HepG2 (cell line): Measurements from ENCODE around the gene USF2. TPM values are rescaled to one million over a fixed set of nuclear protein-coding genes. Genes with fewer than 3 reads are reported as not detected.
A peak's percentile ranks its signal among the peaks of the same experiment; 100 is the strongest.

Experiments
- AGO2 ChIP-seq: fragments of 200-400 bp; formaldehyde crosslinking; optimal IDR thresholded peaks from 2 replicates; pipeline ENCODE3; 2017; ENCODE audit warnings: mild to moderate bottlenecking, low read depth, low read length, moderate library complexity
- FLYWCH1 ChIP-seq: sonication (generic); formaldehyde crosslinking; IDR thresholded peaks from 2 replicates; pipeline ENCODE4 v1.8.1; 2023; ENCODE audit warnings: mild to moderate bottlenecking, missing genetic modification reagents
- GATAD1 ChIP-seq: IDR thresholded peaks from 2 replicates; pipeline ENCODE4 v1.6.1; 2016; ENCODE audit warnings: missing genetic modification reagents, missing compliant biosample characterization
- HDAC2 ChIP-seq: sonication (generic); formaldehyde crosslinking; IDR thresholded peaks from 2 replicates; pipeline ENCODE4 v1.4.0; 2020; ENCODE audit warnings: missing genetic modification reagents
- MZF1 ChIP-seq: sonication (generic); formaldehyde crosslinking; IDR thresholded peaks from 2 replicates; pipeline ENCODE4 v1.8.1; 2023; ENCODE audit warnings: mild to moderate bottlenecking, missing genetic modification reagents, borderline replicate concordance
- NCOA1 ChIP-seq: sonication (generic); formaldehyde crosslinking; IDR thresholded peaks from 2 replicates; pipeline ENCODE4 v1.9.0; 2021; ENCODE audit warnings: missing genetic modification reagents
- NR2F6 ChIP-seq, 2 experiments: IDR thresholded peaks; 2 replicates each; pipeline ENCODE4 v1.6.1; 2016; ENCODE audit warnings: antibody characterized with exemption in 1 of 2, mild to moderate bottlenecking in 1 of 2
- RAD21 ChIP-seq: fragments of 450-650 bp; formaldehyde crosslinking; IDR thresholded peaks from 2 replicates; pipeline ENCODE4 v1.5.0; 2020; ENCODE audit warnings: mild to moderate bottlenecking
- REXO4 ChIP-seq: sonication (generic); formaldehyde crosslinking; IDR thresholded peaks from 2 replicates; pipeline ENCODE4 v1.8.0; 2022; ENCODE audit warnings: missing genetic modification reagents, mild to moderate bottlenecking, borderline replicate concordance
- RNF2 ChIP-seq: fragments of 450-650 bp; conservative IDR thresholded peaks from 2 replicates; pipeline ENCODE4 v1.6.1; 2016; ENCODE audit warnings: low read depth
- SOX6 ChIP-seq, 2 experiments: fragments of 450-650 bp in 1 of 2; sonication (generic) in 1 of 2; formaldehyde crosslinking in 1 of 2; IDR thresholded peaks; 2 replicates each; pipeline versions ENCODE4 v1.4.0 to v1.6.1; 2017 to 2020; ENCODE audit warnings: antibody characterized with exemption in 1 of 2, mild to moderate bottlenecking in 1 of 2, missing genetic modification reagents in 1 of 2
- TBP ChIP-seq: sonication (generic); formaldehyde crosslinking; IDR thresholded peaks from 2 replicates; pipeline ENCODE4 v1.5.0; 2020; ENCODE audit warnings: missing genetic modification reagents
- YEATS4 ChIP-seq: sonication (generic); formaldehyde crosslinking; IDR thresholded peaks from 2 replicates; pipeline ENCODE4 v1.4.0; 2020; ENCODE audit warnings: missing genetic modification reagents, borderline replicate concordance
- ZFP36L2 ChIP-seq: sonication (generic); formaldehyde crosslinking; IDR thresholded peaks from 2 replicates; pipeline ENCODE4 v1.4.0; 2020; ENCODE audit warnings: missing genetic modification reagents
- ZMYM4 ChIP-seq: sonication (generic); formaldehyde crosslinking; IDR thresholded peaks from 2 replicates; pipeline ENCODE4 v1.8.1; 2023; ENCODE audit warnings: mild to moderate bottlenecking, missing genetic modification reagents
- ZNF235 ChIP-seq: sonication (generic); formaldehyde crosslinking; IDR thresholded peaks from 2 replicates; pipeline ENCODE4 v1.8.1; 2023; ENCODE audit warnings: mild to moderate bottlenecking, missing genetic modification reagents, borderline replicate concordance
- ZNF292 ChIP-seq: sonication (generic); formaldehyde crosslinking; IDR thresholded peaks from 2 replicates; pipeline ENCODE4 v1.8.1; 2022; ENCODE audit warnings: mild to moderate bottlenecking, low read depth, missing genetic modification reagents, borderline replicate concordance
- ZSCAN29 ChIP-seq: sonication (generic); formaldehyde crosslinking; conservative IDR thresholded peaks from 2 replicates; pipeline ENCODE4 v1.4.0; 2020; ENCODE audit warnings: mild to moderate bottlenecking, missing genetic modification reagents
- ZSCAN31 ChIP-seq: sonication (generic); formaldehyde crosslinking; IDR thresholded peaks from 2 replicates; pipeline ENCODE4 v1.5.0; 2020; ENCODE audit warnings: low read depth, mild to moderate bottlenecking, missing genetic modification reagents
- polyA plus RNA-seq, 8 experiments: library from polyadenylated mRNA; depleted of rRNA in 3 of 8; stranded (reverse) in 7 of 8; unstranded in 1 of 8; fragments of >200 nt; fragmentation: Illumina TruSeq in 4 of 8; extraction: Trizol in 4 of 8; gene quantifications; 2 replicates each; pipeline versions ENCODE4 v1.2.1 to v1.2.3, GENCODE V29; 2011 to 2016; ENCODE audit warnings: low read depth in 4 of 8, missing spikeins in 1 of 8, mixed read lengths in 1 of 8; ENCODE audit not compliant: insufficient read depth in 1 of 8
- total RNA-seq, 5 experiments: library from RNA; depleted of rRNA; stranded (reverse); fragments of >200 nt; fragmentation: Illumina TruSeq; extraction: Trizol; gene quantifications; 2 replicates each; pipeline ENCODE4 v1.2.3, GENCODE V29; 2016; ENCODE audit warnings: low read depth in 1 of 5
- TF ChIP-seq, protein P1 (sequence below): sonication (generic); formaldehyde crosslinking; IDR thresholded peaks from 2 replicates; pipeline ENCODE4 v1.4.0; 2020; ENCODE audit warnings: mild to moderate bottlenecking, missing genetic modification reagents
- TF ChIP-seq, protein P2 (sequence below): sonication (generic); formaldehyde crosslinking; IDR thresholded peaks from 2 replicates; pipeline ENCODE4 v1.4.0; 2020; ENCODE audit warnings: missing genetic modification reagents, borderline replicate concordance
- TF ChIP-seq, protein P3 (sequence below): IDR thresholded peaks from 2 replicates; pipeline ENCODE4 v1.6.1; 2016; ENCODE audit warnings: low read depth, borderline replicate concordance
- TF ChIP-seq, protein P4 (sequence below): sonication (generic); formaldehyde crosslinking; IDR thresholded peaks from 2 replicates; pipeline ENCODE4 v1.5.0; 2020; ENCODE audit warnings: missing genetic modification reagents
- TF ChIP-seq, protein P5 (sequence below): sonication (generic); formaldehyde crosslinking; IDR thresholded peaks from 2 replicates; pipeline ENCODE4 v1.9.0; 2022; ENCODE audit warnings: missing genetic modification reagents, mild to moderate bottlenecking, borderline replicate concordance

The USF2 gene
- total and polyA plus RNA-seq, 2 of the 13 experiments (the other 11 are each of a cell fraction or from before 2014, with no cell fraction given), result 54.9 to 106 TPM

DNA sequence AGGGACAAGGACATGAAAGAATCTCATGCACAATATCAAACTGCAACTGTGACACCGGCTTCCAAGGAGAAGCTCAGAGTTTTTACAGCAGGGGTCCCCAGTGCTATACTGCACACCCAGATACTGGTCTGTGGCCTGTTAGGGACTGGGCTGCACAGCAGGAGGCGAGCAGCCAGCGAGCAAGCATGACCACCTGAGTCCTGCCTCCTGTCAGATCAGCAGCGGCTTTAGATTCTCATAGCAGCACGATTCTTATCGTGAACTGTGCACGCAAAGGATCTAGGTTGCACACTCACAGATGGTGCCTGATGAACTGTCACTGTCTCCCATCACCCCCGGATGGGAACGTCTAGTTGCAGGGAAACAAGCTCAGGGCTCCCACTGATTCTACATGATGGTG is 47.1 kb downstream of the USF2 start (continued):
- TF ChIP-seq, protein P1, sequence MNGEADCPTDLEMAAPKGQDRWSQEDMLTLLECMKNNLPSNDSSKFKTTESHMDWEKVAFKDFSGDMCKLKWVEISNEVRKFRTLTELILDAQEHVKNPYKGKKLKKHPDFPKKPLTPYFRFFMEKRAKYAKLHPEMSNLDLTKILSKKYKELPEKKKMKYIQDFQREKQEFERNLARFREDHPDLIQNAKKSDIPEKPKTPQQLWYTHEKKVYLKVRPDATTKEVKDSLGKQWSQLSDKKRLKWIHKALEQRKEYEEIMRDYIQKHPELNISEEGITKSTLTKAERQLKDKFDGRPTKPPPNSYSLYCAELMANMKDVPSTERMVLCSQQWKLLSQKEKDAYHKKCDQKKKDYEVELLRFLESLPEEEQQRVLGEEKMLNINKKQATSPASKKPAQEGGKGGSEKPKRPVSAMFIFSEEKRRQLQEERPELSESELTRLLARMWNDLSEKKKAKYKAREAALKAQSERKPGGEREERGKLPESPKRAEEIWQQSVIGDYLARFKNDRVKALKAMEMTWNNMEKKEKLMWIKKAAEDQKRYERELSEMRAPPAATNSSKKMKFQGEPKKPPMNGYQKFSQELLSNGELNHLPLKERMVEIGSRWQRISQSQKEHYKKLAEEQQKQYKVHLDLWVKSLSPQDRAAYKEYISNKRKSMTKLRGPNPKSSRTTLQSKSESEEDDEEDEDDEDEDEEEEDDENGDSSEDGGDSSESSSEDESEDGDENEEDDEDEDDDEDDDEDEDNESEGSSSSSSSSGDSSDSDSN (CRISPR knock-in tag), result no peak
- no peak for TF ChIP-seq TBP (CRISPR knock-in tag)
- TF ChIP-seq, protein P2, sequence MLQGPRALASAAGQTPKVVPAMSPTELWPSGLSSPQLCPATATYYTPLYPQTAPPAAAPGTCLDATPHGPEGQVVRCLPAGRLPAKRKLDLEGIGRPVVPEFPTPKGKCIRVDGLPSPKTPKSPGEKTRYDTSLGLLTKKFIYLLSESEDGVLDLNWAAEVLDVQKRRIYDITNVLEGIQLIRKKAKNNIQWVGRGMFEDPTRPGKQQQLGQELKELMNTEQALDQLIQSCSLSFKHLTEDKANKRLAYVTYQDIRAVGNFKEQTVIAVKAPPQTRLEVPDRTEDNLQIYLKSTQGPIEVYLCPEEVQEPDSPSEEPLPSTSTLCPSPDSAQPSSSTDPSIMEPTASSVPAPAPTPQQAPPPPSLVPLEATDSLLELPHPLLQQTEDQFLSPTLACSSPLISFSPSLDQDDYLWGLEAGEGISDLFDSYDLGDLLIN (CRISPR knock-in tag), result no peak
- no peak for TF ChIP-seq AGO2
- TF ChIP-seq, protein P3, sequence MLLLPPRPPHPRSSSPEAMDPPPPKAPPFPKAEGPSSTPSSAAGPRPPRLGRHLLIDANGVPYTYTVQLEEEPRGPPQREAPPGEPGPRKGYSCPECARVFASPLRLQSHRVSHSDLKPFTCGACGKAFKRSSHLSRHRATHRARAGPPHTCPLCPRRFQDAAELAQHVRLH (CRISPR knock-in tag), result no peak
- TF ChIP-seq, protein P4, sequence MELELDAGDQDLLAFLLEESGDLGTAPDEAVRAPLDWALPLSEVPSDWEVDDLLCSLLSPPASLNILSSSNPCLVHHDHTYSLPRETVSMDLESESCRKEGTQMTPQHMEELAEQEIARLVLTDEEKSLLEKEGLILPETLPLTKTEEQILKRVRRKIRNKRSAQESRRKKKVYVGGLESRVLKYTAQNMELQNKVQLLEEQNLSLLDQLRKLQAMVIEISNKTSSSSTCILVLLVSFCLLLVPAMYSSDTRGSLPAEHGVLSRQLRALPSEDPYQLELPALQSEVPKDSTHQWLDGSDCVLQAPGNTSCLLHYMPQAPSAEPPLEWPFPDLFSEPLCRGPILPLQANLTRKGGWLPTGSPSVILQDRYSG (CRISPR knock-in tag), result no peak
- no peak for TF ChIP-seq GATAD1 (CRISPR knock-in tag)
- TF ChIP-seq RNF2, result no peak
- no peak for TF ChIP-seq REXO4 (CRISPR knock-in tag)
- no peak for TF ChIP-seq ZFP36L2 (CRISPR knock-in tag)
- TF ChIP-seq NCOA1, result 0 out of 2 replicates have a peak, but pooled peaks have one; percentile 1
- TF ChIP-seq YEATS4 (CRISPR knock-in tag), result no peak
- no peak for TF ChIP-seq NR2F6 (IDR thresholded peaks at IDR 0.05)
- TF ChIP-seq NR2F6 (CRISPR knock-in tag; IDR thresholded peaks at IDR 0.05), result no peak; the same call in 1 of the 2 replicates
- peak; percentile 81 for TF ChIP-seq RAD21 (CRISPR knock-in tag)
- 0 out of 2 replicates have a peak, but pooled peaks have one; percentile 34 for TF ChIP-seq ZSCAN29 (CRISPR knock-in tag)
- TF ChIP-seq MZF1 (CRISPR knock-in tag), result no peak
- no peak for TF ChIP-seq FLYWCH1 (CRISPR knock-in tag)
- peak; percentile 30; the same call in 1 of the 2 replicates for TF ChIP-seq ZSCAN31
- TF ChIP-seq, protein P5, sequence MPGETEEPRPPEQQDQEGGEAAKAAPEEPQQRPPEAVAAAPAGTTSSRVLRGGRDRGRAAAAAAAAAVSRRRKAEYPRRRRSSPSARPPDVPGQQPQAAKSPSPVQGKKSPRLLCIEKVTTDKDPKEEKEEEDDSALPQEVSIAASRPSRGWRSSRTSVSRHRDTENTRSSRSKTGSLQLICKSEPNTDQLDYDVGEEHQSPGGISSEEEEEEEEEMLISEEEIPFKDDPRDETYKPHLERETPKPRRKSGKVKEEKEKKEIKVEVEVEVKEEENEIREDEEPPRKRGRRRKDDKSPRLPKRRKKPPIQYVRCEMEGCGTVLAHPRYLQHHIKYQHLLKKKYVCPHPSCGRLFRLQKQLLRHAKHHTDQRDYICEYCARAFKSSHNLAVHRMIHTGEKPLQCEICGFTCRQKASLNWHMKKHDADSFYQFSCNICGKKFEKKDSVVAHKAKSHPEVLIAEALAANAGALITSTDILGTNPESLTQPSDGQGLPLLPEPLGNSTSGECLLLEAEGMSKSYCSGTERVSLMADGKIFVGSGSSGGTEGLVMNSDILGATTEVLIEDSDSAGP (CRISPR knock-in tag), result peak; percentile 12; the same call in 1 of the 2 replicates
- TF ChIP-seq HDAC2 (CRISPR knock-in tag), result no peak
- no peak for TF ChIP-seq SOX6 (IDR thresholded peaks at IDR 0.05)
- no peak for TF ChIP-seq SOX6 (CRISPR knock-in tag; IDR thresholded peaks at IDR 0.05)
- TF ChIP-seq ZNF235 (CRISPR knock-in tag), result no peak
- no peak for TF ChIP-seq ZMYM4 (CRISPR knock-in tag)
- peak; percentile 27; the same call in 1 of the 2 replicates for TF ChIP-seq ZNF292 (CRISPR knock-in tag)
